ENCODE data around the gene CTSL.

Gene CTSL

DNA sequence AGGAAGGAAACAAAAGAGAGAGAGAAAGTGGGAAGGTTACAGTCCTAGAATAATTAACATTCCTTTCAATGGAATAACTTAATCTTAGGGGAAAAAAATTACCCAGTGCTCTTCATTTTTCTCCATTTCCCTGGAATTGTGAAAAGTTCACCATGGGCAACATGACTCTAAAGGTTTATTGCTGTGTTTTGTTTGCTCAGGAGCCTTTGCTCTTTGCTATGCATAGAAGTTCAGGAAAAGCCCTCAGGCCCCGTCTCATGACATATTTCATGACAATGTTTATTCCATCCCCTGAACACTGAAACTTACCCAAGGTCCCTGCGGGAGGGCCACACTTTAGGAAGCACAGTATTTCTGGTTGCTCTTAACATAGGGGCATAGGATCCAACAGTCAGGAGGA is 9.8 kb upstream of the CTSL start:
- no peaks in the 10 kb centered on the region for H3K36me3 ChIP-seq (ENCODE audit: control insufficient read depth, insufficient read depth, low read length)
- no peaks in the 10 kb centered on the region for H3K27me3 ChIP-seq (ENCODE audit: control insufficient read depth, insufficient read depth, low read length)
- H3K4me3 ChIP-seq (ENCODE audit: low read length) = no peak overlapping the region
- no peak overlapping the region for H3K9ac ChIP-seq (ENCODE audit: low read length)
- no peak overlapping the region for H3K27ac ChIP-seq (ENCODE audit: low read depth, low read length)
- peaks cover 2% of the 10 kb centered on the region for H3K4me1 ChIP-seq (ENCODE audit: control insufficient read depth, insufficient read depth, low read length)

DNA sequence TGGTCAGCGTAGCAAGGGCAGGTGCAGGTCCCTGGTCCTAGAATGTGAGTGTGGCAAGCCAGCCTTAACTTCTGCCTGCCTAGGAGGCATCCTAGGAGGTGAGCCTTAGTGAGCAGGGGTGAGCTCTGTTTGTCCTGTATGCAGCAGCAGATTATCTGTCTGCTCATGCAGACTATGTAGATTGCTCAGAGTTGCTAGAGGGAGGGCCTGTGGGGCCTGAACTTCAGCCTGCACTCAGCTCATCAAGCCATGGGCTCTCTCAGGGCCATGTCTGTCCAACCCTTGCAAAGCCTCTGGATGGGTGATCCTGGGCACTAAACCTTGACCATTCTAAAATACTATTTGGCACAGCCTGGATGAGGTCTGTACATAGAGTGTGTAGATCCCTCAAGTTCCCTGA is 8.5 kb upstream of the CTSL start:
- no peaks in the 10 kb centered on the region for H3K36me3 ChIP-seq (ENCODE audit: control insufficient read depth, insufficient read depth, low read length)
- H3K4me1 ChIP-seq (ENCODE audit: control insufficient read depth, insufficient read depth, low read length) = peaks cover 2% of the 10 kb centered on the region
- H3K27ac ChIP-seq (ENCODE audit: low read depth, low read length) = no peak overlapping the region
- no peak overlapping the region for H3K9ac ChIP-seq (ENCODE audit: low read length)
- H3K27me3 ChIP-seq (ENCODE audit: control insufficient read depth, insufficient read depth, low read length) = no peaks in the 10 kb centered on the region
- H3K4me3 ChIP-seq (ENCODE audit: low read length) = no peak overlapping the region

DNA sequence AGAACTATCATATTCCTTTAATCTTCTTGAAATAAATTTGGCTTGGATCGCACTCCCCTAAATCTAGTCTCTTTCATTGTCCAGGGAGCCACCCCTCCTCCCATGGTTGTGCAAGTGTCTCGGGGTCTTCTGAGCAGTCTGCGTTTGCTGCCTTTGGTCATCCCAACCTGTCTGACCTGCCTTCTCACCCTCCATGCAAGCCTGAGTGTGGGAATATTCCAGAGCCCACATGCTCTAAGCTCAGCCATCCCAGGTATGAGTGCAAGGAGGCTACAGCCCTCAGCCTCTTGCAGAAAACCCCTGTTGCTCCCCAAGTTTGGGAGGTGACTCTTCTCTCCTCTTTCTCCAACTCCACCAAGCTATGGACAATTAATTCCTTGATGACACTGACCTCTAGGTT is 7.7 kb upstream of the CTSL start:
- peaks cover 2% of the 10 kb centered on the region for H3K4me1 ChIP-seq (ENCODE audit: control insufficient read depth, insufficient read depth, low read length)

DNA sequence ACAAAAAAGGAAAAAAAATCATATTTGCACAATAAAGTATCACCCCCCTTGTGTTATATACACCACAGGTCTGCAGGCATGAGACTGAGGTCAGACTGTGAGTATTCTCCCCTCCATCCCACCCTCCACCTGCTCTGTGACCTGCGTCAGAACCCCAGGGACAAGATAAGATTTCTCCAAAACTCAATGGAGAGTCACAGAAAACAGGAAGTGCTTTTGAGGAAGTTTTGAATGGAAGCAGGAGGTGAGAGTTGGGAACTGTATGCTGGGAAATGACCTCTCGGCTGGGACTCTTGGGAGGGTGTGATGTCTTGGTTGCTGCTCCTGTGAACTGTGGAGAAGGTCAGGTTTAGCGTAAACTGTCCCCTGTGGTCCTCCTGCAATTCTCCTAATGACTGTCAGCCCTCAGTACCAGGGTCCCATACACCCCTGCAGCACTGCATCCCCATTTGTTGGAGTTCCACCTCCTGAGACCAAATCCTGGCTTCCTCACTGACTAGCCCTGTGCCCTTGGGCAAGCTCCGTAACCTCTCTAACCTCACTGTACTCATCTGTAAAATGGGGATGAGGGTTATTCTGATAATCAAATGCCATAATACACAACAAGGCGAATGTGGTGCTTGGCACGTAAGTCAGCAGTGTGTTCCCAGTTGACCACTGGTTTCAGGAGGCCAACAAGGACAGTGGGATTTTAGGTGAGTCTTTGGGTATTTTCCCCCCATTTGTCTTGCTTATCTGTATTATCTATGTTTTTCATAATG is 6.9 kb upstream of the CTSL start:
- no peak overlapping the region for H3K27ac ChIP-seq (ENCODE audit: low read depth, low read length)
- no peaks in the 10 kb centered on the region for H3K36me3 ChIP-seq (ENCODE audit: control insufficient read depth, insufficient read depth, low read length)
- no peak overlapping the region for H3K9ac ChIP-seq (ENCODE audit: low read length)
- H3K27me3 ChIP-seq (ENCODE audit: control insufficient read depth, insufficient read depth, low read length) = no peaks in the 10 kb centered on the region
- peaks cover 2% of the 10 kb centered on the region for H3K4me1 ChIP-seq (ENCODE audit: control insufficient read depth, insufficient read depth, low read length)
- no peak overlapping the region for H3K4me3 ChIP-seq (ENCODE audit: low read length)

More for the DNA sequence above, 7.7 kb upstream of the CTSL start:
- no peak overlapping the region for H3K4me3 ChIP-seq (ENCODE audit: low read length)
- H3K27me3 ChIP-seq (ENCODE audit: control insufficient read depth, insufficient read depth, low read length) = no peaks in the 10 kb centered on the region
- no peak overlapping the region for H3K27ac ChIP-seq (ENCODE audit: low read depth, low read length)
- no peaks in the 10 kb centered on the region for H3K36me3 ChIP-seq (ENCODE audit: control insufficient read depth, insufficient read depth, low read length)
- H3K9ac ChIP-seq (ENCODE audit: low read length) = no peak overlapping the region

- H3K4me3 ChIP-seq (ENCODE audit: low read length) = no peak overlapping the region
- H3K9ac ChIP-seq (ENCODE audit: low read length) = no peak overlapping the region
- no peaks in the 10 kb centered on the region for H3K4me1 ChIP-seq (ENCODE audit: control insufficient read depth, insufficient read depth, low read length)
- no peaks in the 10 kb centered on the region for H3K27me3 ChIP-seq (ENCODE audit: control insufficient read depth, insufficient read depth, low read length)
- H3K27ac ChIP-seq (ENCODE audit: low read depth, low read length) = no peak overlapping the region
- no peaks in the 10 kb centered on the region for H3K36me3 ChIP-seq (ENCODE audit: control insufficient read depth, insufficient read depth, low read length)
Measured at GRCh38 chr9:87720173-87720572, 5.7 kb upstream of the CTSL start.

GRCh38 chr9:87722393-87723088 is 3.4 kb upstream of the CTSL start:
- no peaks in the 10 kb centered on the region for H3K36me3 ChIP-seq (ENCODE audit: control insufficient read depth, insufficient read depth, low read length)
- H3K4me3 ChIP-seq (ENCODE audit: low read length) = no peak overlapping the region
- H3K27me3 ChIP-seq (ENCODE audit: control insufficient read depth, insufficient read depth, low read length) = no peaks in the 10 kb centered on the region
- H3K4me1 ChIP-seq (ENCODE audit: control insufficient read depth, insufficient read depth, low read length) = peaks cover 2% of the 10 kb centered on the region
- H3K27ac ChIP-seq (ENCODE audit: low read depth, low read length) = no peak overlapping the region
- H3K9ac ChIP-seq (ENCODE audit: low read length) = no peak overlapping the region

DNA sequence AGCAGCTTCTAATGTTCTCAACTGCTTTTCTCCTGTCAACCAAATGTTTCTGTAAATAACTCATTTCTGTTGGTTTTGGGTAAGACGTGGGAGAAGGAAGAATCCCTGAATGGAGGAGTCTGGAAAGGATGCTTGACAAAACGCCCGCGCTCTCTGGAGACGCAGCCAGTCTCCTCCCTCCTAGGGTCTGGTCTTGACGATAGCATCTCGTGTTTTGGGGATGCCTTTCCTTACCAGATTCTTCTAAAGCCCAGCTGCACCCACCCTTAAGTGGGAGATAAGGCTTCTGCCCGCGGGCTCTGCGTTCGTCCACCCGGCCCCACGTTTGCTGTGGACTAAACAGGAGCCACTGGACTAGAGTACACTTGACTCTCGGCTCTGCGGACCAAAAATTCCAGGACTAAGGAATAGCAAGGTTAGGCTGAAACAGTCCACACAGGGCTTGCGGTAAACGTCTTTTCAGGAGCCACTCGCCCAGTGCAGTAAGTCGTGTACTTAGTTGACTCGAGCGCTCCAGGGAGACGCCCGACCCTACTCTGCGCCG is 491 bp upstream of the CTSL start:
- Histone ChIP-seq H3K9ac (ENCODE audit: low read length) (peak overlapping the region; percentile 21), H3K4me3 (ENCODE audit: low read length) (peak overlapping the region; percentile 91), H3K27ac (ENCODE audit: low read depth, low read length) (peak overlapping the region; percentile 98), H3K36me3 (ENCODE audit: control insufficient read depth, insufficient read depth, low read length) (peaks cover 9% of the 10 kb centered on the region), H3K27me3 (ENCODE audit: control insufficient read depth, insufficient read depth, low read length) (no peaks in the 10 kb centered on the region), H3K4me1 (ENCODE audit: control insufficient read depth, insufficient read depth, low read length) (peaks cover 8% of the 10 kb centered on the region)

DNA sequence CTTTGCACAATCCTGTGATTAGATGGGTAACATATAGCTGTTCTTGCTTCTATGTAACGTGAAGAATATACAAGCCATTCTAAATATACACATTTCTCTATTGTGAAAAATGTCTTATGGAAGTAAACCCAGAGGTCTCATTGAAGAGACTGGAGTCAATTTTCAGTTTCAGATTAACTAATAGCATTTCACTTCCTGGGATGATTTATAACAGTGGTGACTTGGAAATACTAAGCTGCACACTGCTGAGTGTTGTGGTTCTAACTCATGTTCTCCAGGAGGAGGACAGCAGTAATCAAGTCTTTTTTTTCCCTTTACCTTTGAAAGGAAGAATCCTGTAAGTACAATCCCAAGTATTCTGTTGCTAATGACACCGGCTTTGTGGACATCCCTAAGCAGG is 3.3 kb downstream of the CTSL start:
- Histone ChIP-seq H3K4me1 (ENCODE audit: control insufficient read depth, insufficient read depth, low read length) (peaks cover 8% of the 10 kb centered on the region), H3K27ac (ENCODE audit: low read depth, low read length) (no peak overlapping the region), H3K27me3 (ENCODE audit: control insufficient read depth, insufficient read depth, low read length) (no peaks in the 10 kb centered on the region), H3K4me3 (ENCODE audit: low read length) (no peak overlapping the region), H3K36me3 (ENCODE audit: control insufficient read depth, insufficient read depth, low read length) (peaks cover 9% of the 10 kb centered on the region), H3K9ac (ENCODE audit: low read length) (no peak overlapping the region)

DNA sequence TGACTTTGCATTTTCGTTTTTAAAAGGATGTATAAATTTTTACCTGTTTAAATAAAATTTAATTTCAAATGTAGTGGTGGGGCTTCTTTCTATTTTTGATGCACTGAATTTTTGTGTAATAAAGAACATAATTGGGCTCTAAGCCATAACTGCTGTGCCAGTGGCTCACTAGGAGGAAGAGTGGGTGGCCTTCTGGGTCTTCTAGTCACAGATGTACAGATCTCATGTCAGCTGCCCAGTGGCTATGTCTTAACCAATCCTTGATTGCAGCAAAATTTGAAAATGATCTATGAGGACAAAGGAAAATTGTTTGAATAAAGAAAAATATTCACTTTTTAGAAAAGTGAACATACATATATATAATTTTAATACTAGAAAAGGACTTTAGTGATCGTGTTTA is 5.4 kb downstream of the CTSL start:
- Histone ChIP-seq H3K9ac (ENCODE audit: low read length) (no peak overlapping the region), H3K4me1 (ENCODE audit: control insufficient read depth, insufficient read depth, low read length) (peaks cover 8% of the 10 kb centered on the region), H3K4me3 (ENCODE audit: low read length) (no peak overlapping the region), H3K36me3 (ENCODE audit: control insufficient read depth, insufficient read depth, low read length) (peaks cover 9% of the 10 kb centered on the region), H3K27ac (ENCODE audit: low read depth, low read length) (no peak overlapping the region), H3K27me3 (ENCODE audit: control insufficient read depth, insufficient read depth, low read length) (no peaks in the 10 kb centered on the region)

DNA sequence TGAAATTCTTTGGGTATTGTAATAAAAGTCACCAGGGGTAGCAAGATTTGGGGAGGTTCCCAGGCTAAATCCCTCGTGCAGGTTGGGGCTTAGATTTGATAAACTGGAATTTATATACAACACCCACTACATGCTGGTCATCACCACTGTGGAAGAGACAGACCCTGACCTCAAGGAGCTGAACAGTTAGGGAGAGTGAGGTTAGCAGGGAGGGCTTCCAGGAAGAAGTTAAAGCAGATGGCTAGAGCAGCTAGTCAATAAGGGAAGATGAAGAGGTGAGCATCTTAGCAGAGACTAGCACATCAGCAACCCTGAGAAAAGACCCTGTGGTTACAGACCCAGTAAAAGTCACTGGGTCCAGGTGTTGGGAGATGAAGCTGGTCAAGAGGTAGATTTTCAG is 6.4 kb downstream of the CTSL start:
- H3K36me3 ChIP-seq (ENCODE audit: control insufficient read depth, insufficient read depth, low read length) = peaks cover 9% of the 10 kb centered on the region
- no peak overlapping the region for H3K4me3 ChIP-seq (ENCODE audit: low read length)
- H3K9ac ChIP-seq (ENCODE audit: low read length) = no peak overlapping the region
- H3K4me1 ChIP-seq (ENCODE audit: control insufficient read depth, insufficient read depth, low read length) = peaks cover 8% of the 10 kb centered on the region
- no peaks in the 10 kb centered on the region for H3K27me3 ChIP-seq (ENCODE audit: control insufficient read depth, insufficient read depth, low read length)
- H3K27ac ChIP-seq (ENCODE audit: low read depth, low read length) = no peak overlapping the region

GRCh38 chr9:87732756-87733155 is 6.8 kb downstream of the CTSL start:
- Histone ChIP-seq H3K36me3 (ENCODE audit: control insufficient read depth, insufficient read depth, low read length) (peaks cover 9% of the 10 kb centered on the region), H3K4me1 (ENCODE audit: control insufficient read depth, insufficient read depth, low read length) (peaks cover 5% of the 10 kb centered on the region), H3K27ac (ENCODE audit: low read depth, low read length) (no peak overlapping the region), H3K27me3 (ENCODE audit: control insufficient read depth, insufficient read depth, low read length) (no peaks in the 10 kb centered on the region), H3K4me3 (ENCODE audit: low read length) (no peak overlapping the region), H3K9ac (ENCODE audit: low read length) (no peak overlapping the region)

DNA sequence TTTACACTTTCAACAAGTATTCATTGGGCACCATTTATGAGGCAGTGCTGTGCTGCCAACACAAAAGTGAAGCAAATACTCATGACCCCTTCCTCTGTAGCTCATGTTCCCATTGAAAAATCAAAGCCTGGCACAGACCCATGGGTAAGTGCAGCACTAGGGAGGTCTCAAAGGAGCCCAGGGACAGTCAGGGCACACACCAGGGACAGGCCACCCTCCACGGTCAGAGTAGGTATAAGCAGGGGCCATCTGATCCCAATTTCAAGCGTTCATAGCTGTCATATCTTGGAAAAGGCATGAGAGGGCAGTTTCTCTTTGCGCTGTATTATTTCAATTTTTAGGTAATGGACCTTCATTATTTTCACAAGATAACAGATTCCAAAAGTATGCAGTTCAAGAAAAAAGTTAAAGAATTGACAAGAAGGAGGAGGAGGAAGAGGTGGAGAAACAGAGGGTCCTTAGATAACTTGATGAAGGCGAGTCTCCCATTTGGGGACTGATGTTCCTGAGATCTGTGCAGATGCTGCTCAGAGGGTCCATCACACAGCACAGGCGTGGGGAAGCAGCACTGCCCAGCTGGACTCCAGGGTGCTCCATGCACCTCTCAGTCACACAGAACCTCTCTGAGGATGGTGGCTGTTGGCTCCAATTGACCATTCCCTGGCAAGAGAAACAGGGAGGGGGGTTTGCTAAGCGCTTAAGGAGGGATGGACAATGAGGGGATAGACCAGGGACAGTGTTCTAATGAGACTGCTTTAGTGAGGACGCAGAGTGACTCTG is 7.5 kb downstream of the CTSL start:
- Histone ChIP-seq H3K4me1 (ENCODE audit: control insufficient read depth, insufficient read depth, low read length) (peaks cover 5% of the 10 kb centered on the region), H3K27ac (ENCODE audit: low read depth, low read length) (no peak overlapping the region), H3K4me3 (ENCODE audit: low read length) (no peak overlapping the region), H3K9ac (ENCODE audit: low read length) (no peak overlapping the region), H3K27me3 (ENCODE audit: control insufficient read depth, insufficient read depth, low read length) (no peaks in the 10 kb centered on the region), H3K36me3 (ENCODE audit: control insufficient read depth, insufficient read depth, low read length) (peaks cover 4% of the 10 kb centered on the region)
